NCI-H128 (cell line): Measurements from ENCODE around the gene ICOS.
"Not testable (repeated sequence)": the region's sequence is repeated elsewhere in the genome, so short reads cannot be mapped to it uniquely, and the experiment has no call there.

Source experiments
- DNase-seq: peaks from one replicate; lab custom pipeline; 2025; ENCODE audit not compliant: unreplicated experiment; lab: John Stamatoyannopoulos, UW

Gene ICOS

DNA sequence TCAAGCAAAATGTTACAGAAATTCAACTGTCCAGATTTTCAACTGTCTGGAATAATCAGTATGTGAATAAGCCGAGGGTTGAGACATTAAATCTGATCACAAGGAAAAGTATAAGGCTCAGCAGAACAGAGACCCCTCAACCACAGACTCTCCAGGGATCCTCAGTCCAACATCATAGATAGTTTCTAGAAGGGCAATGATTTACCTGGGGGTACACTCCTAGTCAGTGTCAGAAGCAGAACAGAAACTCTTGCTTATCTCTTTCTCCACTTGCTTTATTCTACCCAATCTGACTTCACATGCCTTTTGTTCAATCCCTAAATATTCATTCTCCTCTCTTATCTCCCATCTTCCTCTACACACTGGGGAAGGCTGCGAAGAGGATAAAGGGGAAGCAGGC, 36.4 kb downstream of the ICOS start:
- DNase-seq, result no peak

DNA sequence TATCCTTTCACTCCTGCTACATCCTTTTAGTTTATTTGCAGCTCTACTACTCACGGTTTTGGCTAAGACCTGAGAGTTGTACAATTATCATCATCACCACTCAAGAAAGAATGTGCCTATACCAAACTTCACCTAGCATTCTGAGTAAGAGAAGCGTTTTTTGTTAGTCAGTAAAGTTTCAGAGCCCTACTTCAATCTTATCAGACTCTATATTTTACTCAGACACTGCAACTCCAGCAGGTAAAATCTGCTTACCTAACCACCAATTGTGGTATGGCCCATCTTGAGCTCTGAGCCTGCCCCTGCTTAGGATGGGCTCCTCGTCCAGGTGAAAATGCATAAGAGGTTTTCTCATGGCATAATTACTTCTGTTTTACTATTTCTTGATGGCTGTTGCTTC, 37.1 kb downstream of the ICOS start:
- no peak for DNase-seq

DNA sequence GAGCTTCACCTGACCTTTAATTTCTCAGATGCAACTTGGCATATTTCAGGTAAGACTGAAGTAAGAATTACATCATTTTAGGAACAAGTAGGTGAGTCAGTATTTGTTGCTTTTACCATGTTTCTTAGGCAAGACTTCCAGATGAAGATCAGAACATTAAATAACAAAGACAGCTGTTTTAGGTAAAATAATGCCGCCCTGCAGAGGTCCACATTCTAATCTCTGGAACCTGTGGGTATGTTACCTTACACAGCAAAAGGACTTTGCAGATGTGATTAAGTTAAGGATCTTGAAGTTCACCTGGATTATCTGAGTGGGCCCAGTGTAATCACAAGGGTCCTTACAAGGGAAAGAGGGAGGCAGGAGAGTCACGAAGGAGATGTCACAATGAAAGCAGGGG, 39.3 kb downstream of the ICOS start:
- DNase-seq, result no peak

DNA sequence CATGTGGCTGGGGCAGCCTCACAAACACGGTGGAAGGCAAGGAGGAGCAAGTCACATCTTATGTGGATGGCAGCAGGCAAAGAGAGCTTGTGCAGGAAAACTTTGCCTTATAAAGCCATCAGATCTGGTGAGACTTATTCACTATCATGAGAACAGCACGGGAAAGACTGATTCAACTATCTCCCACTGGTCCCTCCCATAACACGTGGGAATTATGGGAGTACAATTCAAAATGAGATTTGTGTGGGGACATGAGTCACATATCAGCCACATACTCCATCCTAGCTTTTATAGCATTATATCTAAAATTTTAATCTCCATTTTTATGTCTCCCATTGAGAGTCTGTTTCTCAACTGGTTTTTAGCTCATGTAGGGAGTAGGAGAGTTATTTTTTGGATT, 45.7 kb downstream of the ICOS start:
- DNase-seq, result no peak

DNA sequence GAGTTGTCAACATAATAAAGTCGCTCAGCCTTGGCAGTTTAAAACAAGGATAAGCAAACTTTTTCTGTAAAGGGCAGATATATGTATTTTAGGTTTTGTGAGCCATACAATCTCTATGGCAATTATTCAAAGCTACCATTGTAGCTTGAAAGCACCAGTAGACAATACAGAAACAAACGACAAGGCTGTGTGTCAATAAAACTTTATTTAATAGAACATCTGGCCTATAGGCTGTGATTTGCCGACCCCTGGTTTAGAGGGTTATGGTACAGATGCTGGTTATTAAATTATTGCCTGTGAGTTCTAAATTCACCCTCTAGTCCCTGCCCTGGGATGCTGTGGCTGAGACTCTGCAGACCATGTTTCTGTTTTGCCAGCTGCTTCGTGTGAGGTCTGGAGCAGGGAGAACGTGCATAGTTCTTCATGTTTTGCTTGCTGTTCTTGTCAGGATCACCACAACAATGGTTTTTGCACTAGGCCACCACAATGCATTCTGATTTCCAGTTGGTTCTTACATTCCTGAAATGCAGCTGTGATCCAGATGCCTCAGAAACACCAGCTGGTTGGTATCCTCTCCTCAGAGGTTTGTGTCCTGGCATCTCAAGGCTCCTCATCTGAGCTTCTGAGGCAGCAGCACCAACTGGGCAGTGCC, 46.6 kb downstream of the ICOS start:
- DNase-seq, result no peak

DNA sequence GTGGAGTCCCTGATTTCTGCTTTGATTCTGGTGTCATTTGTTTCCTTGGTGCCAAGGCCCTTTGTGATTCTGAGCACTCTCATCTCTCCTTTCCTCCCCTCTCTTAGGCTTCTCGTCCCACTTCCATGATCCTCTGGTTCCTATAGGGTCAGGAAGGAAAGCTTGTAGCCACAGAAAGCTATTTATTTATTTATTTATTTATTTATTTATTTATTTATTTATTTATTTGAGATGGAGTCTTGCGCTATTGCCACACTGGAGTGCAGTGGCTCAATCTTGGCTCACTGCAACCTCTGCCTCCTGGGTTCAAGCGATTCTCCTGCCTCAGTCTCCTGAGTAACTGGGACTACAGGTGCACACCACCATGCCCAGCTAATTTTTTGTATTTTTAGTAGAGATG, 49.4 kb downstream of the ICOS start:
- DNase-seq, result not testable (repeated sequence)

DNA sequence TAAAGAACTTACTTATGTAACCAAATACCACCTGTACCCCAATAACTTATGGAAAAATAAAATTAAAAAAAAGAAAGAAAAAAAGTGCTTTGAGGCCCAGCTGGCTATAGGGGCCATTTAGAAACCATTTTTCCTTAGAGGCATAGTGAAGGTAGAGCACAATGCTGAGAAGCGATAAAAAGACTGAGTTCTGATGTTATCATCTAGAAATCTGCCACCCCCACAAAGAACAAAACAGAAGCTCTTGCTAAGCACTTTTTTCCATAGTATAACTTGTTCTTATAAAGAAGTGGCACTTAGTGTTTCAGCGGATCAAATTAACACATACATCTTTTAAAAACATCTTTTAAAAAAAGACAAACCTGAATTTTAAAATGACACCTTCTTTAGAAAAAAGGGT, 51.4 kb downstream of the ICOS start:
- no peak for DNase-seq

DNA sequence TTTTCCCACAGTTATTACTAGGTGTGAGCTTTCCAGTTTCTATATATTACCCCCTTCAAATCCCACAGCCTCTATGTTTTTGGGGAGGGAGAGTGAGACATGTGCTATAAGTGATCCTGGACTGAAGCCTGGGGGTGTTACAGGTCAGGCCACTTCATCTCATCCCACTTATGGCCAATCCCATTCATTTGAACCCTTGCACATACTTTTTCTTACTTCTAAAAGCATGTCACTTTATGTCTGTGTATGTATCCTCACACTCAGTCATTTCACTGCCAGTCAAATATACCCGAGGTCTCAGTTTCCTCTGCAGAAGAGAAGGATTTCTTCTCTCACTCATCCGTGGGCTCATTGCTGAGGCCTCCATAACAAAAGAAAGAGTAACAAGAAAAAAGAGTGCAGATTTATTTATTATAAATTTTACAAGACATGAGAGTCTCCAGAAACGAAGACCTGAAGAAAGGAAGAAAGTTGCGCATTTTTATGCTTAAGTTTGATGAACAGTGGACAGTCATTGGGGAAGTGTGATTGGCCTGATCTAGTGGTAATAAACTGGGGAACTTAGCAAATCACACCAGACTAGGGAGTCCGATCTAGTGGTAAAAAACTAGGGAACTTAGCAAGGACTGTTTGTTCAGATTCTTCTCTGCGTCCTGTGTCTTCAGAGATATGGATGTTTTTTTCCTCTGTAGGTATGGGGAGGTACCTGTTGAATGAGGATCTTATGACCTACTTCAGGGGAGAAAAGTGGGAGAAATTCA, 52.1 kb downstream of the ICOS start:
- no peak for DNase-seq

DNA sequence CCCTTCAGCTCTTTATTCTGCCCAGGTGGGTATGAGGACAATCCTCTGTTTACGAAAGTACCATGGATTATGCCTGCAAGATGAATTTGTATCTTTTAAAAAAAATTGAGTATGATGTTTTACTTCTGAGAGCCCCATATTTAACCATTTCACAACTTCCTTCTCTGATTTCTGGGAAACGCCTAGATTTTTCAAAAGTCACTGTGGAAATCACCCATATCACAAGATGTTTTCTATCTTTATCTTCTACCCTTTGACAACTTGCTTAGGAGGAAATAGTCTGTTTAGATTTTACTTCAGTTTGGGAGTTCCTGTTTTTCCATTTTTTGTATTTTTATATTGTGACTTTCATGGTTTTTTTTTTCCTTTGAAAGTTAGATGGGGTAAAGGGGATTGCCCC, 53.0 kb downstream of the ICOS start:
- DNase-seq, result no peak

DNA sequence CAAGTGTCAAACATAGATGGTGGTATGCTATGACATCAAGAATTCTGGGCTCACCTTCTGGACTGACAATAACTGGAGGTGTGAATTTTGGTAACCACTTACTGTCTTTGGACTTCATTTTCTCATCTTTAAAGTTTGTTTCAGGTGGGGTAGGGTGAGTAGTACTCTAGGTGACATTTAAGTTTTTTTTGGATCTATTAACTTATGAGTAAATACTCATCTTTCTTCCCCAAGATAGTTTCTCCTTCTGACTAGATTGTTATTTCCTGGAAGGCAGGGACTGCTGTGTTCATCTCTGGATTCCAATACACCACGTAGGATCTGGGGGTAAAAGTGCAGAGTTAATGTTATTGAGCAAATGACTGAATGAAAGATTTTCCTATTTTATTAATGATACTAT, 55.9 kb downstream of the ICOS start:
- no peak for DNase-seq

DNA sequence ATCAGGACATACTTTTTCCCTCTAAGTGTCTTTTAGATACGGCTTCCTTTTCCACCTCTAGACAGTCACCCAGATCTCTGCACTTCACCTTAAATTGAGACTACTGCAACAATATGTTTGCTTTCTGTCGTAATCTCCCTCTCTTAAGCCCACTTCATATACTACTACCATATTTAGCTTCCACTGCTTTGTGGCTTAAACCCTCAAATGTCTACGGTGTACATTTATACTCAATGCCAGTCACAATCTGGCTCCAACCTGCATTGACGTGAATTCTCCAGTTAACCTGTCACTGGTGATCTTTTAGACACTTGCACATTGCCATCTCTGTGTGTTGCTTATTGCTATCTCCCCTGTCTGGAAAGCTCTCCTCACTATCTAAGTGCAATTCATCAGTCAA, 56.4 kb downstream of the ICOS start:
- DNase-seq, result no peak

DNA sequence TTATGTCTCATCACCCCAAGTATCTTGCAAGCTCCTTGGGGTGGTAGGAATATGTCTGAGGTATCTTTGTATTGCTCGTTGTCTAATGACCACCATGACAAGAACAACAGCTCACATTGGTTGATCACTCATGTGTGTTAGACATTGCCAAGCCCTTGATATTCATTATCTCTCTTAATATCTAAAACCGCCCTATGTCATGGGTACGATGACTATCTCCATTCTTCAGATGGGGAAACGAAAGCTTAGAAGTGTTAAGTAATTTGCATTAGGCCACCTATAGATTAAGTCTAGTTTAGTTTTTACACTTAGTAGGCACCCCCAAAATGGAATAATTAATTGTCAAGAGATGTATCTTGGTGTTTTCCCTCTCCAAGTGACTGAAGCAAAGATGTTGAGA, 57.0 kb downstream of the ICOS start:
- no peak for DNase-seq

DNA sequence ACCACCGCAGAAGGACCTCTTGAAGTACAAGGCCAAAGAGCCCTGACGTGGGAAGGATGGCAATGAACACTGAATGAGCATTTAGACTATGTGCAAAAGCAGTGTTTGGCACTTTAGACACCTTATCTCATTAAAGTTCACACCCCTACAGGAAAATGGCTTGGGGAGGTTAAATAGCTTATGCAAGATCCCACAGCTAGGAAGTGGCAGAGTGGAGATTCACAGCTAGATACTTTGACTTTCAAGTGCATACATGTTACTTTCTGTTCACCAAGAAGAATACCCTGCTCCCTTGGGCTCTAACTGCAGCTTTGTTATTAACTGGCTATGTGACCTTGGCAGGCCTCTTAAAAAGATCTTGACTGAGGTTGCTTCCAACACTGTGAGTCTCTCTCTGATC, 58.2 kb downstream of the ICOS start:
- DNase-seq, result no peak

DNA sequence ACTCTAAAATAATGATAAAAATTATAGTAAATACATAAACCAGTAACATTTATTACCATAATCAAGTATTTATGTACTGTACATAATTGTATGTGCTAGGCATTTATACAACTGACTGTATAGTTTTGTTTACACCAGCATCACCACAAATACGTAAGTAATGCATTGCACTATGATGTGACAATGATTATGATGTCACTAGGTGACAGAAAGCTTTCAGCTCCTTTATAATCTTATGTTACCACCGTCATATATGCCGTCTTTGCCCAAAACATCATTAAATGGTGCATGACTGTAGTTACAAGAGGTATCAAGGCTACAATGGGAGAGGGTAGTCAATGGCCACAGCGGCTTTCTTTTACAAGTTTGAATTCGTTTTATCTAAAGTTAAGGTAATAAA, 60.1 kb downstream of the ICOS start:
- DNase-seq, result no peak

DNA sequence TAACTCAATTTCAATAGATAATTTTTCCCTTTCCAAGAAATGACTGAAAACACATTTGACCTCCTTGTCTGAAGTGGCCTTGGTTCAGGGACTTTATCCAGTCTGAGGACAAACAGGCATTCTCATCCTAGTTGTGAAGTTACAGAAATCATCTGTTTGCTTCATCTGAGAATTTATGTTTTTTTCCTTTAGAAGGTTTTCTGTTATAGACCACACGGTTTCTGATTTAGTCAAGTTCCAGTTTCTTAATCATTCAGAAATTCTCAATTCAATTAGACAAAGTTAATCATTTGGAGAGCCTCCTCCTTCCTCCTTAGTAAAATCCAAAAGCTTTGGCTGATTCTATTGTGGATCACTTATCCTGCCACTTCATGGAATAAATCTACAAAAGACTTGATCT, 60.9 kb downstream of the ICOS start:
- DNase-seq, result no peak

DNA sequence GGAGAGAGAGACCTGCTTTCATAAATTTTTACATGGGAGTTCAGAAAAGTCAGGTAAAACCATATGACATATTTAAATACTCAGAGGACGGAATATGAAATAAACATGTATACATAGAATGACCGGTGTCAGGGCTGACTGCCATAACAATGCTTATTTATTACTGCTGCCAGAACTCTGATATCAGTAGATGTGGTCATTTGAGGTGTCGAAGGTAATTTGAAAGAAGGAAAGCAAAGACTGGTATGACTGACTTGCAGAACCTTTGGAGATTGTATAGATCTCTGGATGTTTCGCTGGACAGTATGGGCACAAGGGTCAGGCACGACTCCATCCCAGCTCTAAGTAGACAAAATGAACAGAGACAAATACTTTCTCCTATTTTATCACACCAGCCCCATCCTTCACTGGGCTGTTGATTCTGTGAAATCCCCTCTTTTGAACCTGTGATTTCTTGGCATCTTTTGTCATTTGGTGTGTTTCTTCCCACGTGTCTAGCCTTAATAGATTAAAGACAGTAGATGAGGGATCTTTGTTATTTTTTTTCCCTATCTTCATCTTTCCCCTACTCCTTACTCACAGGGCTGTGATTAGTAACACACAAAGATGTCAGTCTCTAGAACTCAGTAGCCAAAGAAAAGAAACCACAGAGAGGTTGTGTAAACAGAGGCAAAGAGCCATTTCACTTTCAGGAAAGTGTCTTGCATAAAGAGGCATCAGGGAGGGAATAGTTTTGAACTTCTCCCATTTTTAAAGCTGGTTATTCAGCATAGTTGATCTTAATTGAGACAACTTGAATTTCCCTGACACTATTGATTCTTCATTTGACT, 61.6 kb downstream of the ICOS start:
- no peak for DNase-seq

DNA sequence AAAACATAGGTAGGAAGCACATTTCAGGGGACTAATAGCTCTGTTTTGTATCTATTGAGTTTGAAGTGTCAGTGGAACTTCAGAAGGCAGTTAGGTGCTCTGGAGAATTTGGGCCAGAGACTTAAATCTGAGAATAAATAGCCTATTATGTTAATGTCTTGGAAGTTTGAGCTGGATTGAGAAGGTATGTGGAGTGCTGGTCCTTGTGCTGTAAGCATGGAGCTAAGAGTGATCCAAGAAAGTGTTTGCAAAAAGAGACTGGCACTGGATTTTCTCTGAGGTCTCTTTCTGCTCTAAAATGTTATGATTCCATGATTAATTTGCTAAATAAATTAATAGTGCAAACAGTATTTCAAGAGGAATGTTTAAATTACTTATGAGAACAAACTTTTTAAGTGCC, 63.3 kb downstream of the ICOS start:
- DNase-seq, result no peak

DNA sequence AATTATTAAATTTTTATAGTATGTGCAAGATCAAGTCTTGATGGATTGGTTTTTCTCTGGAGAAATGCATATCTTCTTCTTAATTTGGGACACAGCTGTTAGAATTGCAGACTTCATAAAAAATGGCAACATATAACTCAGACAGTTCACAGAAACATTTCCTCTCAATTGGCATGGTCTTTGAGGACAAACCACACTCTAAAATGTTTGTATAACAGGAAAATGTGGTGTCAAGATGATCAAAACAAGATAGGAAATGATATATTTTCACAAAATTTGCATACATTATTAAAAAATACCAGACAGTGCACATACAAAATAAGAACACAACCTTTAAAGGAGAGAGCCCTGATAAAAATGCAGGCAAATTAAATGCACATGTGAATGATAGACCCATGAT, 63.9 kb downstream of the ICOS start:
- DNase-seq, result no peak

DNA sequence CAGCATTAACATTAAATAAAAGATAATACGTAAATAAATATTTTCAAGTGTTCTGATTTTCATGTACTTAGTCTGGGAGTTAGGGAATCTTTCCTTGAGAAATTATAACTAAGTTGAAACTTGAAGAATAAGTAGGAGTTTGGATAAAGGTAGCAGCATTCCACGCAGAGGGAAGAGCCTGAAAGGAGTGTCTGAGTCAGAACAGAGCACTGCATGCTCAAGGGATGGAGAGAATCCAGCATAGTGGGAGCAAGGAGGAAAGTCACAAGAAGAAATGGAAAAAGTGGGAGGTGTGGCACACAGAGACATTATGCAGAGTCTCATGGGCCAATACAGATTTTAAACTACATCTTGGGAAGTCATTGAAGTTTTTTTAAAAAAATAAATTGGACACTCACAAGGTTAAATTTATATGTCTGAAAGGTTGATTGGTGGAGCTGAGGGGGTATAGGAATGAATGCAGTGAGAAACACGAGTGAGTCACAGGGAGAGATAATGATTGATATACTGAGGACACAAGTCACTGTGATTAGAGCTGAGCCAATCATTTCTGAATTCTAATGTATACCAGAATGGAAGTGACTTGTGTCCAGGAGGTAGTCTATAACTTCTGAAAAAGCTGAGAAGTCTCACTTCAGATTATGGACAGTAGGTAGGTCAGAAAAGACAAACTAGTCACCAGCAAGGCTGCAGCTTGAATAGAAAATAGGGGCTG, 66.9 kb downstream of the ICOS start:
- no peak for DNase-seq

DNA sequence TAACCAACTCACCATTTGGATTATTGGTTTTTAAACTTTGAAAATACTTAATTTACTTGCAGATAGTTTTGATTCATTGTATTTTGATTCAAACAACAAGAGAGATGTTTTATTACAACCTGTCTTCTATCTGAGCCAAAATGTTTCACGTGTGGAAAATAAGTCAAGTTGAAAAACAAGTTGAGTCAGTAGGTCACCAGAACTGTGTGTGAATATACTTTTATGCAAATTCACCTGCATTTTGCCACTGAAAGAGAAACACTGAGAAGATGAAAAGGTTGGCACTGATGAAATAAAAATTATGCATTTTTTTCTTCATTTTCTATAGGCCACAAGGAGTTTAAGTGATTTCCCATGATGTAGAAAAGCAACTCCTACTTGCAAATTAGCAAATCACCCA, 68.3 kb downstream of the ICOS start:
- DNase-seq, result no peak

DNA sequence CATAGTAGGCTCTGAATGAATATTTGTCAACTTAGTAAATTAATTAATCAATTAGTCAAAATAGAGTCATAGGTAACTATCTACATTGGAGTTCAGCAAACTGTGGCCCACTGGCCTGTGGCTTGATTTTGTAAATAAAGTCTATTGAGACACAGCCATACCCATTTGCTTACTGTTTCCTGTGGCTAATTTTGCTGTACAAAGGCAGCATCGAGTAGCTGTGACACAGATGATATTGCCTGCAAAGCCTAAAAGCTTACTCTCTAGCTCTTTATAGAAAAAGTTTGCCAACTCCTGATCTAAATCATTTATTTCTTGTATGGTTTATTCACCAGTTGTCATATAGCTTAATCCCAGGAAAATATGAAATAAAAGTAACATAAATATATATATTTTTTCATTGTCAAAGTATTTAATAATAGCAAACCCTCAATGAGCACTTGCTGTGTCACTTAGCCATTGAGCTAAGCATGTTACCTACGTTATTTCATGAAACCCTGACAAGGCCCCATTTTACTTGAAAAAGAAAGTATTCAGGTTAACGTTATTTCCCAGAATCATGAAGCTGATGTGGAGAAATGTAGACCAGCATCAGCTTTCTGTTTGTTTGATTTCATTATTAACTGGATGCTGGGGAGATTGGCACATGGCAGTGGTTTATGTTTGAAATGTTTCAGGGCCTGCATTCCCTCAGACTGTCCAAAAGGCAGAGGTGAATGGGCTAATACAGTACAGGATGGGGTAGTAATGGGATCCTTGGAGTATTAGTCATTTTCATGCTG, 69.6 kb downstream of the ICOS start:
- DNase-seq, result no peak
